GM19372 (cell line): ENCODE measurements around the gene GRIP2.

Experiments used
- ATAC-seq: cut with Tn5 transposase; IDR thresholded peaks from one replicate; pipeline ENCODE4 v1.9.1; 2021; ENCODE audit warnings: mild to moderate bottlenecking, low read depth, moderate library complexity; ENCODE audit not compliant: unreplicated experiment

Gene GRIP2

DNA sequence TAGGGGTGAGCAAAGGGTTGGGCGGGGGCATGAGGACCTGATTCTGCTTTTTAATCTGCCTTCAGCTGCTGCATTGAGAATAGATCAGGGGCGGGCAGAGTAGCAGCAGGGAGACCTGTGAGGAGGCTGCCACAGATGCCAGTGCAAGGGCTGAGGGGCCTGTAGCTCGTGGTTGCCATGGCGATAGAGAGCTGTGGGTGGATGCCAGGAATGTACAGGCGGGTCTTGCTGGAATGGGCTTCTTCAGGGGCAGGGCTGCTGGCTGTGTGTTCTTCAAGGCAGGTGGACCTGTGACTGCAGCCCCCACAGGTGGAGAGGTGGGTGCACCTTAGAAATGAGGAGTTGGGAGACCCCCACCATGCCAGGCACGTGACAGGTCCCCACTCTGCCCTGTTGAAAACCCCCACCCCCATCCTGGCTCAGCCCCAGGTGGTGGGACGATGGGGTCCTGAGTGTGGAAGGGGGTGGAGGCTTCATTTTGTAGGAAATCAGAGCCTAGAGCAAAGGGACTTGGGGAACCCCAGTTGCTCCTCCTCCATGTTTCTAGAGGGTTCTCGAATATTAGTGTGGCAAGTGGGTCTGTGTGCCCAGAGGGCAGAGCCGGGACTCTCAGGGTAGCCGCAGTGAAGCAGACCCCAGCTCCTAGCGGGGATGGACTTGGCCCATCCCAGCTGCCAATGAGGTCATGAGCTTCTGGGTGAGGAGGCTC, 99.5 kb downstream of the GRIP2 start:
- no peak for ATAC-seq

- no peak for ATAC-seq
These were observed 100.0 kb downstream of the GRIP2 start for GRCh38 chr3:14440168-14440518.

DNA sequence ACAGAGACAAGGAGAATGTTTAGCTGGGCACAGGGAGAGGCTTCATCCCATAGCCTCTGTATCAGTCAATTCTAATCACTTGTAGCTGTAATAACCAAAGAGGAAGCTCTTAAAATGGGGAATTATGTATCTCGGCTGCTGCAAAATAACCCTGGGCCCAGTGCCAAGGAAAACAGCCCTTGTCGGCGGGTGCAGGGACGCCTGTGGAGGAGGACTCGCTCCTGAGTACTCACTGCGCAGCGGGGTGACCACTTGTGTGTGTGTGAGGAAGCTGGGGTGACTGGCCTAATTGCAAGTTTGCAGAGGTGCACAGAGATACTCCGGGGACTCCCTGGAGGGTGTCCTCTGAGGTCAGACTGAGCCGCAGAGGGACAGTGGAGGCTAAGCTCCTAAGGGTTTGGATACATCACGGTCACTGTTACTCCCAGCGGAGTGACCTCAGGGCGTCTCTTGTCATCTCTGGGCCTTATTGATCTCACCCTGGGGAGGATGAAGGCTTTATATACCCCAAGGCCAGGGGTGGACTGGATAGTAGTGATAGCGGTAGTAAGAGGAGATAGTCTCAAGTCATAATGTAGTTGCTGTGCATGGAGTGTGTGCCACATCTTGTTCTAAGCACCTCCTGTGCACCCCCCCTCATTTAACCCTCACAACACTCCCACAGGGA, 100.5 kb downstream of the GRIP2 start:
- no peak for ATAC-seq
